ENCODE measurements around the gene CTF1.
"Not testable (repeated sequence)": the region's sequence is repeated elsewhere in the genome, so short reads cannot be mapped to it uniquely, and the experiment has no call there.

The CTF1 gene

GRCh38 chr16:30927789-30928378 lies 31.5 kb downstream of the CTF1 start:
- in situ Hi-C loops (cut with MboI; ENCODE audit: low sequenced_read_pairs) = no loop called here

- in situ Hi-C loops (cut with MboI; ENCODE audit: low sequenced_read_pairs) = no loop called here
These were observed 32.0 kb downstream of the CTF1 start for GRCh38 chr16:30928390-30928789.

GRCh38 chr16:30929167-30929566 lies 32.8 kb downstream of the CTF1 start:
- in situ Hi-C loops (cut with MboI; ENCODE audit: low sequenced_read_pairs) = no loop called here

GRCh38 chr16:30930160-30930571 lies 33.8 kb downstream of the CTF1 start:
- in situ Hi-C loops (cut with MboI; ENCODE audit: low sequenced_read_pairs) = no loop called here

GRCh38 chr16:30931068-30931650 lies 34.7 kb downstream of the CTF1 start:
- in situ Hi-C loops (cut with MboI; ENCODE audit: low sequenced_read_pairs) = no loop called here

GRCh38 chr16:30934827-30935557 lies 38.6 kb downstream of the CTF1 start:
- in situ Hi-C loops (cut with MboI; ENCODE audit: low sequenced_read_pairs) = no loop called here

- in situ Hi-C loops (cut with MboI; ENCODE audit: low sequenced_read_pairs) = no loop called here
These were observed 41.3 kb downstream of the CTF1 start for GRCh38 chr16:30937692-30938091.

- in situ Hi-C loops (cut with MboI; ENCODE audit: low sequenced_read_pairs) = not testable (repeated sequence)
These were observed 43.2 kb downstream of the CTF1 start for GRCh38 chr16:30939571-30939970.

- in situ Hi-C loops (cut with MboI; ENCODE audit: low sequenced_read_pairs) = no loop called here
These were observed 45.4 kb downstream of the CTF1 start for GRCh38 chr16:30941600-30942425.

GRCh38 chr16:30942426-30942806 lies 46.0 kb downstream of the CTF1 start:
- in situ Hi-C loops (cut with MboI; ENCODE audit: low sequenced_read_pairs) = no loop called here

- in situ Hi-C loops (cut with MboI; ENCODE audit: low sequenced_read_pairs) = no loop called here
These were observed 47.9 kb downstream of the CTF1 start for GRCh38 chr16:30944352-30944751.

- in situ Hi-C loops (cut with MboI; ENCODE audit: low sequenced_read_pairs) = no loop called here
These were observed 50.5 kb downstream of the CTF1 start for GRCh38 chr16:30946671-30947540.

GRCh38 chr16:30947541-30947858 lies 51.1 kb downstream of the CTF1 start:
- in situ Hi-C loops (cut with MboI; ENCODE audit: low sequenced_read_pairs) = no loop called here

- in situ Hi-C loops (cut with MboI; ENCODE audit: low sequenced_read_pairs) = no loop called here
These were observed 51.6 kb downstream of the CTF1 start for GRCh38 chr16:30947859-30948666.

GRCh38 chr16:30948667-30949649 lies 52.5 kb downstream of the CTF1 start, which contains the start of gene ORAI3:
Gene ORAI3, plus strand, starts transcription at chr16:30949068. Its CDS starts 222 bp downstream, at chr16:30949290.
- in situ Hi-C loops (cut with MboI; ENCODE audit: low sequenced_read_pairs) = no loop called here

- in situ Hi-C loops (cut with MboI; ENCODE audit: low sequenced_read_pairs) = loop anchor here (25.0 kb wide), 1 partner anchor 912 kb away; the partner anchor contains the start of gene ZNF267
These were observed 53.5 kb downstream of the CTF1 start for GRCh38 chr16:30949650-30950515.

- in situ Hi-C loops (cut with MboI; ENCODE audit: low sequenced_read_pairs) = loop anchor here (25.0 kb wide), 1 partner anchor 912 kb away; the partner anchor contains the start of gene ZNF267
These were observed 54.2 kb downstream of the CTF1 start for GRCh38 chr16:30950516-30951065.

Measured in HL-60/S4 treated with phorbol 12-myristate 13-acetate at 8.2 ng/mL for 4 days and 3 days (cell line).